Superior temporal gyrus (tissue), 1 donor: ENCODE results near the gene GLP2R.
A peak's percentile ranks its signal among the peaks of the same experiment; 100 is the strongest.
"Not testable (repeated sequence)": the region's sequence is repeated elsewhere in the genome, so short reads cannot be mapped to it uniquely, and the experiment has no call there.

Source experiments
- DNase-seq: peaks from one replicate; pipeline ENCODE4 v3.0.0-alpha.2; 2016; ENCODE audit errors: extremely low spot score

GLP2R gene

GRCh38 chr17:9899280-9900043, 73.7 kb downstream of the GLP2R start:
- DNase-seq, result no peak

DNA sequence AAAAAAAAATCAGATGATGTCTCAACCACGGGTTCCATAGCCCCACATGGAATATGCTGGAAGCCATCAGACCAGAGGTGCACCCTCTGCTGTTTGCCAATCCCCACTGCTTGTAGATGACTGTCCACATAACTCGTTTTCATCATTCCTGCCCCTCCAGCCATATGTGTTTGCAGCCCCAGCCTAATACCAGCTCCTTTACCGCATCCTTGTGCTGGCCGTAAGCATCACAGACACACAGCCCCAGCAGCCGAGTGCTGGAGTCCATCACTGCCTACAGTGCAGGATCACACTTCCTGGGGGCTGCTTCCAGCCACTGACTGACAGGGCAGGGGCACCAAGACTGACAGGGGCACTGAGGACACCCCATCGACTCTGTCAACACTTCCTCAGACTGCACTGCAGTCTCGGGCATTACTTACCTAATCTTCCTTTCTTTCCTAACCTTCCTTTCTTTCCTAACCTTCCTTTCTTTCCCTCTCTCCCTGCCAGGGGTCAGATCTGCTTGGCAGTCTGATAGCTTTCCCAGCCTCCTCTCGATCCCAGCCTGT, 74.4 kb downstream of the GLP2R start:
- DNase-seq, result no peak

DNA sequence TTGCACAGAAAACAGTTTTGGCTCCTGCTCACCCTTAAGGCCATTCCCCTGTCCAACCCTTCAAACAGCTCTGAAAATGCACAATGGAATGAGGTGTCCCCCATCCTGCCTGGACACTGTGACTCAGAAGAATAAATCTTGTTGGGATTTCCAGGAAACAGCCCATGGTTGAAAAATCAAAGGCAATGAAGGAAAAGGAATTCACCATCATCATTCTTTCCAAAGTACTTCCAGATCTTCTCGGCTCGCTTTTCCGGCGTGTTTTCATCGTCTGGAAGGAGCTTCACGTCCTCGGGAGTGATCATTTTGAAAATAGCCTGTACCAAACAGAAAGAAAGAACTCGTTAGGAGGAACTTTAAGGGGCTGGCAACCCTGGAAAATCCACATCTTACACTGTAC, 75.1 kb downstream of the GLP2R start:
- DNase-seq, result no peak

DNA sequence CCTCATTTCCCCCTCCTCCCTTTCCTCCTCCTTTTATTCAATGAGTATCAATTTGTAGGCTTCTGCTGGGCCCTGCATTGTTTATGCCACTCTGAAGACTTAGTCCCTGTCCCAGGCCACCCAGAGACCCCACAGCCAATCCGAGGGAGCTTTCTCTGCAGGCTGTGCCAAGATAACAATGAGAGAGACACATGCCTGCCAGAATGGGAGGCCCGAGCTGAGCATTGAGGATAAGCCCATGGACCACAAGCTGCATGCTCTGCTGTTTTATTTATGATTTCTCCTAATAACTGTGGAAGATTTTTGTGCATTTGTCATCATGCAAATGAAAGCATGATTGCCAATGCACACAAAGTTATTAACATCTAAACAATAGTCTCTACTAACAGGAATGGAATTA, 76.4 kb downstream of the GLP2R start:
- DNase-seq, result no peak

GRCh38 chr17:9904277-9905077, 78.8 kb downstream of the GLP2R start:
- no peak for DNase-seq

GRCh38 chr17:9905078-9905415, 79.3 kb downstream of the GLP2R start, which contains the start of gene RCVRN:
TSS of gene RCVRN (minus strand) at chr17:9905271. CDS start at chr17:9905180, 91 bp downstream.
- DNase-seq, result no peak

DNA sequence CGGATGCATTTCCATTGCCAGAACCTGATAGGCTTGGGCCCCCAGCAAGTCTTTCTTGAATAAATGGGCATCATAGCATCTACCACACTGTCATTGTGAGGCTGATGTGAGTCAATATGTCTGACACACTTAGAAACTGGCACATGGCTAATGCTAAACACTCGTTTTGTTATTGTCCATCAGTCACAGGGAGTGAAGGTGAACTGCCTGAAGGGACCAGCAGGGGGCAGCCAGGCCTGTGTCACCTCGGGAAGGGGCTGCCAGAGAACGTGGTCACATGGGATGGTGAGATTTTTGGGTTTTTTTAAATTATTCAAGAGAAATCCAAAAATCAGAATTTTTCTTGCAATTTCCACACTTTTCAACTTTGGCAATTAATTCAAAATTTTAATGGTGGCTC, 80.2 kb downstream of the GLP2R start:
- DNase-seq, result peak; percentile 65

DNA sequence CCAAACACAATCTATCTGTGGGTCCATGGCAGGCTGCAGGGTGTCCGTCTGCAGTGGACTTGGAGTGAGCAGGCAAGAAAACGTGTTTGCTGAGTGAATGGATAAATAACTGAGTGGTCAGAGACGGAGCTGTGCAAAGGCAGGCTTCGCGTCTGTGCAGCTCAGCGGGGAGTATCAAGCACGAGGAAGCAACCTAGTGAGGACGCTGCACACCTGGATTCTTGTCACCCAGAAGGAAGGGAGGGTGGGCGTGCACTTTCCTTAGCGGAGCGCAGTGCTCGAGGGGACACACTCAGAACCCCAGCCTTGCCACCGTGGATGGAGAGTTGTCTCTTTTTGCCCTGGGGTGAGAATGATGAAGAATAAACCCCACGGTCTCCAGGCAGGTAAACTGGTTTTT, 80.9 kb downstream of the GLP2R start:
- no peak for DNase-seq

- DNase-seq, result no peak
Observed at GRCh38 chr17:9907131-9907530, 81.4 kb downstream of the GLP2R start.

GRCh38 chr17:9907883-9908648, 82.3 kb downstream of the GLP2R start:
- DNase-seq, result no peak

DNA sequence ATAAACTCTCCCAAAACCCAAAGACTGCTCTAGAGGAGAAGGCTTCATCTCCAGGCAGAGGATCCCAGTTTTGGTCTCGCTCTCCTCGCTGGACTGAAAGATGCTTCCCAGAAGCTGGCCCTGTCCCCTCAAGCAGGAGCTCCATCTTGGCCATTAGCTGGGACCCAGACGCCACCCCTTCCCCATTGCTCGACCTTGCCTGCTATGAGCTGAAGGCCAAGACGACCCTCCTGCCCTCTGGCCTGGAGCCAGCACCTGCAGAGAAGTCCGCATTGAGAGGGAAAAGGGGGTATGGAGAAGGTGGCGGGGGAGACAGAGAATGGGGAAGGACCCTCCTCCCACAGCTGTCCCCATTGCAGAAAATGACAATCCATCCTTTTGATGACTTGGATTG, 82.9 kb downstream of the GLP2R start:
- no peak for DNase-seq

DNA sequence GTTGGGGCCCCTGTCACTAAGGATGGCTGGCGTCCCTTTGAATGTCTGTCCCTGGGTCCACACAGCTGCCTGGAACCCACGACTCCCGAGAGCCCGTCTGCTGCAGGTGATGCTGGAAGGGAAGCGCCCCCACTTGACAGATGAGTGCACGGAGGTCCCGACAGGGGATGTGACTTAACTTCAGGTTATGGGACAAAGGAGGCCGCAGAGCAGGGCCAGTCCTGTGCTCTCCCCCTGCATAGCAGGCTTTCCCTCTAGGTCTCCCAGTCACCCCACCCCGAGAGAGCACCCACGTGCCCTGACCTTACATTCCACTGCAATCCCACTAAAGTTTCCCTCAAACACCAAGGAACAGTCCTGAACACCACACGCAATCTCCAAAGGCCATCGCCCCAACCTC, 85.4 kb downstream of the GLP2R start:
- DNase-seq, result no peak

DNA sequence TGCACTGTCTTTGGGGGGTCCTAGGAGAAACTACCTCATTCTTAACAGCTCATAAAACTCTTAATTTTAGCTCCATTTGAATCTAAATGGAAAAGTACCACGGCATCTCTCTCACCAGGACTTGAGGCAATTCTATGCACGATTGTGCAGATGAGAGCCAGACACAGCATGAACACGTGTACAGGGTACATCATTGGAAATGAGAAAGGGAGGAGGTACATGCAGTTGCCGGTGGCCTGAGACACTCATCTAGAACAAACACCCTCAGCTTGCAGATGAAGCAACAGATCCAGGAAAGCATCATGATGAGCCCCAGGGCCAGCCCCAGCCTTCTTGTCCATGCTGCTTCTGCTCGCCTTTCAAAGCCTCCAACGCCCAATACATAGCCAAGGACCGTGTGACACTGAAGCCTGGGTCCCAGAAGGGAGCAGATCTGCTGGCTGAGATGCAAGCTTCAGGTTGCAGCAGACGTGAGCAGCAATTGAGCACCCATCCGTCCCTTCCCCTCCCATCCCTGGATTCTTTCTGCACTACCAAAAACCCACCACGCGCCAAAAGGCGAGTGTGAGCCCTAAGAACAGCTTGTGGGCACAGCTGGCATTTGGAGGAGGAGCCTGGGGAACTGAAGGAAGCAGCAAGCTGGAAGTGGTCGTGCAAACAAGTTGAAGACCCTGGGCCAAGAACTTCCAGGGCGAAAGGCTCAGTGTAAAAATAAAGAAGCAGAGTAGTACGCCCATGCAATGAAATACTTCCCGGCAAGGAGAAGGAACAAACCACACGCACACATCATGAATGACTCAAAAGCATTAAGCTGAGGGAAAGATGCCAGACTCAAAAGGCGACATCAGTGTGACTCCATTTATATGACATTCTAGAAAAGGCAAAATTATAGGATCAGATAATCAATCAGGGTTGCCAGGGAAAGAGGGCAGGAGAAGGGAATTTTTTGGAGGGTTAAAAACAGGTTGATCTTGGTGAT, 86.7 kb downstream of the GLP2R start:
- peak; percentile 62 for DNase-seq

- DNase-seq, result no peak
Observed at GRCh38 chr17:9913476-9913875, 87.8 kb downstream of the GLP2R start.

DNA sequence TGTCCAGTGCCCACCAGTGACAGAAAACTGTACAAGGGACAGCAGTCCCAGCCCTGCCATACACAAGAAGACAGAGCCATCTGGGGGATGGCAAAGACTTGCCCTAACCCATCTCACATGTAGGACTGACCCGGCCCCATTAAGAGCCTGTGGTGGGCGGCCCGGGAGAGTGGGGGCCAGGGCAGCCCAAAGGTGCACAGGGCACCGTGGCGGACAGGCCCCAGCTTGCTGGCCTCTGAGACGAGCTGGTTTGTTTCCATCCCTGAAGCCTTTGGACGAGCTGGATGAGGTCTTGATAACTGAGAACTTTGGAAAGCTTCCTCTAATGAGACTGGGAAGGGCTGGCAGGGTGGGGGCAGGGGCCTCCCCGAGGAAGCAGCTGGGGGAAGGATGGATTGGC, 90.4 kb downstream of the GLP2R start:
- DNase-seq, result no peak

DNA sequence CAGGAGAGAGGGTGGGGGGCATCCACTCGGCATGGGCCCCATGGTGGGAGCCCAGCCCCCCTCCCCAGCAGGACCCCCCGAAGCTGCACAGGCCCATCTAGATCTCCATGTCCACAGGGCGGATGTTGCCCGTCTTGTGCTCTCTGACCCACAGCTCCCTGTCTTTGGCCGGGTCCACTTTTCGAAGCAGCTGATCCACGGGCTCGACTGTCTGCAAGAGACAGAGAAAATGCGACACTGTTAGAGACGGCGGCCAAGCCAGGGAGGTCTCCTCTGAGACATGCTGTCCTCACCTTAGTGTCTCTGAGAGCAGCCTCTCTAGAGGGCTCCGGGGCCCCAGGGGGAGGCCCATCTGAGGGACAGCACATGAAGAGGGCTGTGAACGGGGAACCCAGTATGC, 91.4 kb downstream of the GLP2R start:
- DNase-seq, result no peak

GRCh38 chr17:9917801-9918200, 92.1 kb downstream of the GLP2R start:
- DNase-seq, result no peak

- DNase-seq, result no peak
Observed at GRCh38 chr17:9918352-9918751, 92.6 kb downstream of the GLP2R start.

GRCh38 chr17:9918804-9919352, 93.2 kb downstream of the GLP2R start:
- DNase-seq, result no peak

- DNase-seq, result not testable (repeated sequence)
Observed at GRCh38 chr17:9921216-9921615, 95.5 kb downstream of the GLP2R start.
